22Rv1 (cell line): Measurements from ENCODE around the gene ERG.

Source experiments
- ZFX ChIP-seq: fragments of 450-650 bp; IDR thresholded peaks from 2 replicates; pipeline ENCODE4 v1.6.1; 2017; ENCODE audit warnings: antibody characterized with exemption, borderline replicate concordance
- TF ChIP-seq, protein P1 (sequence below): fragments of 450-650 bp; IDR thresholded peaks from 2 replicates; pipeline ENCODE4 v1.5.1; 2017; ENCODE audit warnings: mild to moderate bottlenecking

- TF ChIP-seq, protein P1, sequence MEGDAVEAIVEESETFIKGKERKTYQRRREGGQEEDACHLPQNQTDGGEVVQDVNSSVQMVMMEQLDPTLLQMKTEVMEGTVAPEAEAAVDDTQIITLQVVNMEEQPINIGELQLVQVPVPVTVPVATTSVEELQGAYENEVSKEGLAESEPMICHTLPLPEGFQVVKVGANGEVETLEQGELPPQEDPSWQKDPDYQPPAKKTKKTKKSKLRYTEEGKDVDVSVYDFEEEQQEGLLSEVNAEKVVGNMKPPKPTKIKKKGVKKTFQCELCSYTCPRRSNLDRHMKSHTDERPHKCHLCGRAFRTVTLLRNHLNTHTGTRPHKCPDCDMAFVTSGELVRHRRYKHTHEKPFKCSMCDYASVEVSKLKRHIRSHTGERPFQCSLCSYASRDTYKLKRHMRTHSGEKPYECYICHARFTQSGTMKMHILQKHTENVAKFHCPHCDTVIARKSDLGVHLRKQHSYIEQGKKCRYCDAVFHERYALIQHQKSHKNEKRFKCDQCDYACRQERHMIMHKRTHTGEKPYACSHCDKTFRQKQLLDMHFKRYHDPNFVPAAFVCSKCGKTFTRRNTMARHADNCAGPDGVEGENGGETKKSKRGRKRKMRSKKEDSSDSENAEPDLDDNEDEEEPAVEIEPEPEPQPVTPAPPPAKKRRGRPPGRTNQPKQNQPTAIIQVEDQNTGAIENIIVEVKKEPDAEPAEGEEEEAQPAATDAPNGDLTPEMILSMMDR = no peak
- TF ChIP-seq ZFX = no peak
Observed at GRCh38 chr21:38433471-38433870, 64.8 kb downstream of the ERG start.
